Endodermal cell (in vitro differentiated cells): Measurements from ENCODE around the gene KDM6A. TPM values are rescaled to one million over a fixed set of nuclear protein-coding genes. Genes with fewer than 3 reads are reported as not detected.
"Not testable (repeated sequence)": the region's sequence is repeated elsewhere in the genome, so short reads cannot be mapped to it uniquely, and the experiment has no call there.

Experiments
- DNase-seq: peaks from one replicate; pipeline ENCODE4 v3.0.0-alpha.2; 2017
- H3K27ac ChIP-seq: 2 replicates; pipeline ENCODE4 v1.5.1; 2013; ENCODE audit warnings: mild to moderate bottlenecking, low read depth, low read length, moderate library complexity
- H3K27me3 ChIP-seq: 2 replicates; pipeline ENCODE4 v1.6.1; 2013; ENCODE audit warnings: mild to moderate bottlenecking, low read length, moderate library complexity; ENCODE audit not compliant: insufficient read depth, control insufficient read depth, poor library complexity, severe bottlenecking
- H3K36me3 ChIP-seq: 2 replicates; pipeline ENCODE4 v1.7.0; 2013; ENCODE audit warnings: mild to moderate bottlenecking, low read length, moderate library complexity; ENCODE audit not compliant: control insufficient read depth, insufficient read depth
- H3K4me1 ChIP-seq: one replicate; pipeline ENCODE4 v1.7.0; 2013; ENCODE audit warnings: low read length; ENCODE audit not compliant: control insufficient read depth, insufficient read depth
- H3K4me3 ChIP-seq: 2 replicates; pipeline ENCODE4 v1.5.1; 2013; ENCODE audit warnings: mild to moderate bottlenecking, low read length, moderate library complexity
- H3K9ac ChIP-seq: 2 replicates; pipeline ENCODE4 v1.6.1; 2013; ENCODE audit warnings: mild to moderate bottlenecking, low read length, moderate library complexity; ENCODE audit not compliant: poor library complexity, severe bottlenecking; ENCODE audit errors: extremely low read depth
- H3K9me3 ChIP-seq: 2 replicates; pipeline ENCODE4 v1.6.1; 2013; ENCODE audit warnings: mild to moderate bottlenecking, low read length, moderate library complexity; ENCODE audit not compliant: control insufficient read depth
- H3K27ac Mint-ChIP-seq: 2 replicates; pipeline ENCODE4 v1.8.0; 2020; ENCODE audit warnings: mixed read lengths
- H3K27me3 Mint-ChIP-seq: 2 replicates; pipeline ENCODE4 v1.8.0; 2021; ENCODE audit warnings: mild to moderate bottlenecking, mixed read lengths; ENCODE audit not compliant: insufficient read depth
- H3K36me3 Mint-ChIP-seq: 2 replicates; pipeline ENCODE4 v1.8.0; 2020; ENCODE audit warnings: low read depth, mixed read lengths
- H3K4me1 Mint-ChIP-seq: 2 replicates; pipeline ENCODE4 v1.8.0; 2020; ENCODE audit warnings: mixed read lengths
- H3K4me3 Mint-ChIP-seq: 2 replicates; pipeline ENCODE4 v1.8.0; 2020; ENCODE audit warnings: mild to moderate bottlenecking, moderate library complexity, mixed read lengths
- H3K9me3 Mint-ChIP-seq: 2 replicates; pipeline ENCODE4 v1.8.0; 2020; ENCODE audit warnings: mild to moderate bottlenecking, mixed read lengths
- CTCF ChIP-seq: fragments of 200-600 bp; sonication (generic); conservative IDR thresholded peaks from 2 replicates; pipeline ENCODE4 v1.5.0; 2021; ENCODE audit warnings: antibody characterized with exemption, mild to moderate bottlenecking
- WGBS, 2 experiments: methylation state at CpG; one replicate each; pipeline versions ENCODE4 v1.1.5 to v1.1.7; 2013; ENCODE audit warnings: missing lambda C conversion rate in 2 of 2, mixed read lengths in 1 of 2; ENCODE audit not compliant: insufficient coverage in 1 of 2, insufficient read length in 1 of 2; 5-methylcytosine and 5-hydroxymethylcytosine counted together
- total RNA-seq, 2 donors: library from RNA; stranded (reverse); fragmentation: NEBNext Ultra II Directional in 1 of 2; extraction: Animal tissue kit (Norgen Biotek cat#: 25700) in 1 of 2; gene quantifications; 2 replicates in 1 of 2; 3 replicates in 1 of 2; pipeline ENCODE4 v1.2.1, GENCODE V29; 2021

KDM6A gene
- total RNA-seq, 2 donors from 2014 or later, result 62.1 to 64.6 TPM

- 97 to 100% methylated on average over 1 to 16 of the region's 16 CpGs for WGBS, 2 experiments
- no peaks in the 10 kb centered on the region for H3K9me3 ChIP-seq
- H3K4me1 Mint-ChIP-seq, result no peaks in the 10 kb centered on the region
- no peak within 1 kb of the TSS for H3K27ac Mint-ChIP-seq
- no peak for DNase-seq
- H3K27me3 Mint-ChIP-seq, result no peaks in the 10 kb centered on the region
- H3K4me3 ChIP-seq, result no peak within 1 kb of the TSS
- H3K36me3 Mint-ChIP-seq, result no peaks in the 10 kb centered on the region
- no peak for TF ChIP-seq CTCF
- H3K4me3 Mint-ChIP-seq, result no peak within 1 kb of the TSS
- H3K9ac ChIP-seq, result no peak within 1 kb of the TSS
- no peaks in the 10 kb centered on the region for H3K4me1 ChIP-seq
- peaks cover 66% of the 10 kb centered on the region for H3K9me3 Mint-ChIP-seq
- no peaks in the 10 kb centered on the region for H3K27me3 ChIP-seq
- H3K27ac ChIP-seq, result no peak within 1 kb of the TSS
- H3K36me3 ChIP-seq, result no peaks in the 10 kb centered on the region
Measured at GRCh38 chrX:44843753-44844152, 29.2 kb upstream of the KDM6A start, which contains the start of gene DUSP21. TSS of gene DUSP21 (plus strand) at chrX:44844021. CDS start at chrX:44844133, 112 bp downstream.

DNA sequence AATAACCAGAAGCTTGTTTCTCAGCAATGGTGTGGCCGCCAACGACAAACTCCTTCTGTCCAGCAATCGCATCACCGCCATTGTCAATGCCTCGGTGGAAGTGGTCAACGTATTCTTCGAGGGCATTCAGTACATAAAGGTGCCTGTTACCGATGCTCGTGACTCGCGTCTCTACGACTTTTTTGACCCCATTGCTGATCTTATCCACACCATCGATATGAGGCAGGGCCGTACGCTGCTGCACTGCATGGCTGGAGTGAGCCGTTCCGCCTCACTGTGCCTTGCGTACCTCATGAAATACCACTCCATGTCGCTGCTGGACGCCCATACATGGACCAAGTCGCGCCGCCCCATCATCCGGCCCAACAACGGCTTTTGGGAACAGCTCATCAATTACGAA is 28.8 kb upstream of the KDM6A start:
- 95 to 97% methylated on average over 15 to 26 of the region's 26 CpGs for WGBS, 2 experiments
- DNase-seq, result no peak
- H3K9me3 Mint-ChIP-seq, result peaks cover 64% of the 10 kb centered on the region
- TF ChIP-seq CTCF, result no peak
- Histone ChIP-seq H3K4me1 (no peaks in the 10 kb centered on the region), H3K4me3 (no peak overlapping the region), H3K27ac (no peak overlapping the region), H3K36me3 (no peaks in the 10 kb centered on the region), H3K9me3 (no peaks in the 10 kb centered on the region), H3K27me3 (no peaks in the 10 kb centered on the region), H3K9ac (no peak overlapping the region)
- H3K27ac Mint-ChIP-seq, result no peak overlapping the region
- no peak overlapping the region for H3K4me3 Mint-ChIP-seq
- H3K27me3 Mint-ChIP-seq, result no peaks in the 10 kb centered on the region
- no peaks in the 10 kb centered on the region for H3K4me1 Mint-ChIP-seq
- H3K36me3 Mint-ChIP-seq, result no peaks in the 10 kb centered on the region

DNA sequence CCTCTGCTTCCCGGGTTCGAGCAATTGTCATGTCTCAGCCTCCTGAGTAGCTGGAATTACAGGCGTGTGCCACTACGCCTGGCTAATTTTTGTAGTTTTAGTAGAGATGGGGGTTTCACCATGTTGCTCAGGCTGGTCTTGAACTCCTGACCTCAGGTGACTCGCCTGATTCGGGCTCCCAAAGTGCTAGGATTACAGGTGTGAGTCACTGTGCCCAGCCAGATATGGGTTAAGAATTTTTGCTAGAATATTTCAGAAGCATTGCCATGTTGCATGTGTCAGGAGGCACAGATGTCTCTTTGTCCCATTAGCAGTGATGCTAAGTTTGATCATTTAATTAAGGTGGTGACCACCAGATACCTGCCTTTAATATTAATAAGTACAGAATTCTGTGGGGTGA is 22.1 kb upstream of the KDM6A start:
- H3K9me3 Mint-ChIP-seq, result peaks cover 41% of the 10 kb centered on the region

GRCh38 chrX:44871114-44871645 is 1.8 kb upstream of the KDM6A start:
- no peak overlapping the region for H3K27ac ChIP-seq
- peak overlapping the region; percentile 87 for H3K4me3 Mint-ChIP-seq
- no peaks in the 10 kb centered on the region for H3K27me3 ChIP-seq
- H3K4me1 ChIP-seq, result no peaks in the 10 kb centered on the region
- no peaks in the 10 kb centered on the region for H3K36me3 ChIP-seq
- H3K4me1 Mint-ChIP-seq, result no peaks in the 10 kb centered on the region
- peak overlapping the region; percentile 3 for H3K27ac Mint-ChIP-seq
- peaks cover 42% of the 10 kb centered on the region for H3K9me3 Mint-ChIP-seq
- H3K4me3 ChIP-seq, result peak overlapping the region; percentile 95
- H3K27me3 Mint-ChIP-seq, result no peaks in the 10 kb centered on the region
- DNase-seq, result peak; percentile 52
- 82% methylated on average over 11 of the region's 16 CpGs; no CpG with 5 or more reads in 1 of the 2 experiments for WGBS, 2 experiments
- no peak for TF ChIP-seq CTCF
- no peaks in the 10 kb centered on the region for H3K36me3 Mint-ChIP-seq
- H3K9ac ChIP-seq, result peak overlapping the region; percentile 64
- H3K9me3 ChIP-seq, result no peaks in the 10 kb centered on the region

More for the DNA sequence above, 22.1 kb upstream of the KDM6A start:
- H3K27me3 ChIP-seq, H3K9me3 ChIP-seq, H3K36me3 Mint-ChIP-seq, H3K27me3 Mint-ChIP-seq, H3K4me1 Mint-ChIP-seq, H3K9ac ChIP-seq, H3K4me3 Mint-ChIP-seq, DNase-seq, H3K4me1 ChIP-seq, H3K36me3 ChIP-seq, H3K4me3 ChIP-seq, H3K27ac ChIP-seq, H3K27ac Mint-ChIP-seq: not testable (repeated sequence)
- WGBS, 2 experiments, result 94% methylated on average over 3 to 6 of the region's 6 CpGs
